Erythroblast (primary cell): ENCODE data around the gene ZSWIM3.

Experiments used
- GATA1 ChIP-seq: IDR thresholded peaks from 2 replicates; pipeline ENCODE4 v1.6.1; 2011; ENCODE audit warnings: low read depth, mild to moderate bottlenecking, control low read depth, low read length, moderate library complexity
- POLR2A ChIP-seq: IDR thresholded peaks from 2 replicates; pipeline ENCODE4 v1.6.1; 2011; ENCODE audit warnings: mild to moderate bottlenecking, low read length

DNA sequence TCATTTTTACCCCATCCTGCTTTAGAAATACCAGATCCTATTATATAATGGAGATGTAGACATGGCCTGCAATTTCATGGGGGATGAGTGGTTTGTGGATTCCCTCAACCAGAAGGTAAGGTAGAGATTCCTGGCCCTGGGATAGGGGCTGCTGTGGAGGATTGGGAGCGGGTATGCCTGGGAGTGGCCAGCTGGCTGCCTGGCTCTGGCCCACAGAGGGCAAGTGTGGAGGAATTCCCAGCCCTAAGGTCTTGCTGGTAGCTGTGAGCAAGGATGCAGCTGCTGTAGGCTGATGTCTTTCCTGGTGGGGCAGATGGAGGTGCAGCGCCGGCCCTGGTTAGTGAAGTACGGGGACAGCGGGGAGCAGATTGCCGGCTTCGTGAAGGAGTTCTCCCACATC lies 40.3 kb downstream of the ZSWIM3 start:
- TF ChIP-seq POLR2A = no peak
- TF ChIP-seq GATA1 = no peak
